GM23248 (cell line): Measurements from ENCODE around the gene BCL2L2.

Experiments used
- EZH2 ChIP-seq: fragments of 200-600 bp; sonication (generic); IDR thresholded peaks from 2 replicates; pipeline ENCODE4 v1.6.1; 2018; ENCODE audit warnings: antibody characterized with exemption, mild to moderate bottlenecking; ENCODE audit not compliant: insufficient read depth, poor library complexity, severe bottlenecking
- EZH2phosphoT487 ChIP-seq: fragments of 200-600 bp; sonication (generic); IDR thresholded peaks from 2 replicates; pipeline ENCODE4 v1.6.1; 2018; ENCODE audit warnings: antibody characterized with exemption, moderate library complexity, mild to moderate bottlenecking, low read depth; ENCODE audit not compliant: insufficient read depth

DNA sequence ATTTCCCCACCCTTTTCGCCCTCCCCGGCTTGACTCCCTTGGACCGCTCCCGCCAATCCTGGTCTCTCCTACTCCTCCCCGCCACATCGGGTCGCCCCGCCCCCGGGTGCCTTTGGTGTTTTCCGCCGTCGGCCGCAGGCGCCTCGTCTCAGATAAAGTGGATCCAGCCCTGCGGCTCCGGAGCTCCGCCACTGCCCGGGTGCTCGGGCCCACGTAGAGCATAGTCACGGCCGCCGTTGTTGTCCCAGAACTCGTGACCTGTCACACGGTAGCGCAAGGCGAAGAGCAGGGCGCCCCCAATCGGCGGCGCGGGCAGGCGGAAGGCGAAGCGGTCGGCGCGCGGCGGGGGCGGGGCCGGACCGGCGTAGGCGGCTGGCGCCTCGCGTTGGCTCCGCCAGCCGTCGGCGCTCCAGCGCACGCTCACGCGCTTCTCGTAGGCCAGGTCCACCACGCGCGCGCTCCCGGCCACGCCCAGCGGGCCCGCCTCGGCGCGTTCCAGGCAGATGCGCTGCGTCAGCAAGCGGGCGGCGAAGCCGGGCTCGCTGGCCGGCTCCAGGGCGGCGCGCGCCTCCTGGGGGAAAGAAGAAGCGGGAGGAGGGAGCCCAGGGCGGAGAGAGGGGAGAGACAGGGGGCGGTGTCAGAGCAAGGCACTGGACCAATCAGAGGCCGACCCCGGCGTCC lies 5.2 kb upstream of the BCL2L2 start:
- no peak for TF ChIP-seq EZH2
- TF ChIP-seq EZH2phosphoT487: no peak
